ENCODE data around the gene TFB2M.

DNA sequence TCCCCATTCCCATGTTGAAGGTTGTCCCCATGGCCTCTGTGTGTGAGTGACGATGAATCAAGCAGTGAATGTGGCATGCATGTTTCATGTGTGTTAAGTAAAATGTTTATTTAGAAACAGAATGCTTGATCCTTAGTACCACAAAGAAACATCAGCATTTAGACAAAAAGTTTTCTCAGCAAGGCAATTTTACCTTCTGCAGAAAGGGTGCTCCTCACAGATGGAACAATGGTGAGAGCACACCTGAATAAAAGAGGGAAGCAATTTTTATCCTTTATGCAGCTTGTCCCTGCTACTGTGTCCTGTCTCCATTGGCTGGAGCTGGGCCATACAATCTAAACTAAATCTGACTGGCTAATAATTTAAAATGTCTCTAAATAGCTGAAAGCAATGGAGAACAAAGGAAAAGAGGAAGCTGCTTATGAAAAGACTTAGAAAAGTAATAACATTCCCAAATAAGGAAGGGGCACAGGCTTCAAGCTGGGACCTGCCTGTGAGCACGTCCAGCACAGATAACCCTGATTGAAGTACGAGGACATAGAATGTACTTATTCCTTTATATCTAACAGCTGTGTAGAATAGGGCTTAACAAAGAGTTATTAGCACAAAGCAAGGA lies 50.6 kb downstream of the TFB2M start:
- TF ChIP-seq, protein P1, sequence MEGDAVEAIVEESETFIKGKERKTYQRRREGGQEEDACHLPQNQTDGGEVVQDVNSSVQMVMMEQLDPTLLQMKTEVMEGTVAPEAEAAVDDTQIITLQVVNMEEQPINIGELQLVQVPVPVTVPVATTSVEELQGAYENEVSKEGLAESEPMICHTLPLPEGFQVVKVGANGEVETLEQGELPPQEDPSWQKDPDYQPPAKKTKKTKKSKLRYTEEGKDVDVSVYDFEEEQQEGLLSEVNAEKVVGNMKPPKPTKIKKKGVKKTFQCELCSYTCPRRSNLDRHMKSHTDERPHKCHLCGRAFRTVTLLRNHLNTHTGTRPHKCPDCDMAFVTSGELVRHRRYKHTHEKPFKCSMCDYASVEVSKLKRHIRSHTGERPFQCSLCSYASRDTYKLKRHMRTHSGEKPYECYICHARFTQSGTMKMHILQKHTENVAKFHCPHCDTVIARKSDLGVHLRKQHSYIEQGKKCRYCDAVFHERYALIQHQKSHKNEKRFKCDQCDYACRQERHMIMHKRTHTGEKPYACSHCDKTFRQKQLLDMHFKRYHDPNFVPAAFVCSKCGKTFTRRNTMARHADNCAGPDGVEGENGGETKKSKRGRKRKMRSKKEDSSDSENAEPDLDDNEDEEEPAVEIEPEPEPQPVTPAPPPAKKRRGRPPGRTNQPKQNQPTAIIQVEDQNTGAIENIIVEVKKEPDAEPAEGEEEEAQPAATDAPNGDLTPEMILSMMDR (conservative IDR thresholded peaks at IDR 0.05), result no peak
- TF ChIP-seq ZFX (IDR thresholded peaks at IDR 0.05), result no peak

All from C4-2B (cell line).